GM12878 (cell line): ENCODE measurements around the gene ELP6. TPM values are rescaled to one million over a fixed set of nuclear protein-coding genes. Genes with fewer than 3 reads are reported as not detected.

Experiments used
- ATAC-seq: fragments of 200-7000 bp; cut with Tn5 transposase; 3 replicates; pipeline ENCODE4 v1.9.1; 2020; ENCODE audit warnings: mild to moderate bottlenecking, moderate library complexity
- BruUV-seq: library from RNA; stranded (reverse); fragments of 400-500 nt; replicated peaks from 2 replicates; lab custom pipeline; 2021; lab: Mats Ljungman, UMichigan
- CTCF ChIA-PET: fragments of 300-600 bp; sonication (Branson Sonifier 250); formaldehyde crosslinking; extraction: SDS; loops from one replicate; lab custom pipeline; 2021; ENCODE audit warnings: inconsistent platforms; lab: Yijun Ruan, JAX
- POLR2A ChIA-PET: fragments of 350-600 bp; formaldehyde crosslinking; extraction: SDS; loops from one replicate; lab custom pipeline; 2021; ENCODE audit warnings: inconsistent platforms; lab: Charles Lee
- RAD21 ChIA-PET: fragments of 300-600 bp; sonication (Branson Sonifier 250); formaldehyde crosslinking; loops from one replicate; lab custom pipeline; 2023; ENCODE audit warnings: antibody characterized with exemption; ENCODE audit not compliant: unreplicated experiment; lab: Charles Lee
- SMC1A ChIA-PET: fragments of 300-600 bp; sonication (Branson Sonifier 250); formaldehyde crosslinking; loops from one replicate; lab custom pipeline; 2023; ENCODE audit not compliant: unreplicated experiment, uncharacterized antibody; lab: Charles Lee
- DNase-seq: peaks from one replicate; pipeline ENCODE4 v3.0.0-alpha.2; 2011; ENCODE audit warnings: low read depth, low spot score
- FAIRE-seq: peaks from 3 replicates; lab custom pipeline; 2011; peaks lifted over from hg19 to GRCh38; lab: Jason Lieb, UNC
- H2AFZ ChIP-seq: 2 replicates; pipeline ENCODE4 v1.6.0; 2011; ENCODE audit warnings: low read depth, low read length, control low read depth; ENCODE audit not compliant: control insufficient read depth
- H3K27ac ChIP-seq: 2 replicates; pipeline ENCODE4 v1.5.1; 2011; ENCODE audit warnings: control low read depth; ENCODE audit not compliant: control insufficient read depth, insufficient read depth
- H3K27me3 ChIP-seq, 2 experiments: replicated peaks in 1 of 2; 2 replicates each; pipeline versions ENCODE4 v1.6.0 to v1.6.1; 2011; ENCODE audit warnings: low read length in 1 of 2; ENCODE audit not compliant: control insufficient read depth in 2 of 2, insufficient read depth in 2 of 2
- H3K36me3 ChIP-seq, 2 experiments: 2 replicates each; pipeline ENCODE4 v1.5.1; 2011; ENCODE audit warnings: low read length in 1 of 2; ENCODE audit not compliant: control insufficient read depth in 2 of 2, insufficient read depth in 2 of 2
- H3K4me1 ChIP-seq: 2 replicates; pipeline ENCODE4 v1.6.1; 2011; ENCODE audit warnings: mild to moderate bottlenecking, low read length, moderate library complexity, mixed read lengths; ENCODE audit not compliant: control insufficient read depth, insufficient read depth
- H3K4me2 ChIP-seq: 2 replicates; pipeline ENCODE4 v1.6.0; 2011; ENCODE audit warnings: control low read depth; ENCODE audit not compliant: control insufficient read depth, insufficient read depth
- H3K4me3 ChIP-seq: fragments of 200-600 bp; sonication (generic); 2 replicates; pipeline ENCODE4 v1.5.1; 2016
- H3K79me2 ChIP-seq: 2 replicates; pipeline ENCODE4 v1.6.0; 2011; ENCODE audit warnings: low read length; ENCODE audit not compliant: control insufficient read depth, insufficient read depth
- H3K9ac ChIP-seq: 2 replicates; pipeline ENCODE4 v1.8.0; 2011; ENCODE audit warnings: low read length, control low read depth, mixed read lengths; ENCODE audit not compliant: control insufficient read depth, insufficient read depth
- H3K9me3 ChIP-seq: replicated peaks from 3 replicates; pipeline ENCODE4 v1.5.1; 2011; ENCODE audit warnings: mild to moderate bottlenecking, low read length; ENCODE audit not compliant: control insufficient read depth, insufficient read depth
- H4K20me1 ChIP-seq: 2 replicates; pipeline ENCODE4 v1.6.0; 2011; ENCODE audit not compliant: control insufficient read depth, insufficient read depth
- CBFB ChIP-seq: IDR thresholded peaks from 2 replicates; pipeline ENCODE4 v1.6.1; 2016; ENCODE audit warnings: antibody characterized with exemption, low read depth
- EED ChIP-seq: sonication (generic); IDR thresholded peaks from 2 replicates; pipeline ENCODE4 v1.6.1; 2016; ENCODE audit warnings: antibody characterized with exemption, low read depth
- EGR1 ChIP-seq, 2 experiments: IDR thresholded peaks; 1 replicate in 1 of 2; 2 replicates in 1 of 2; pipeline ENCODE4 v1.6.1; 2011 to 2012; ENCODE audit warnings: low read depth in 2 of 2, low read length in 2 of 2, borderline replicate concordance in 1 of 2, mild to moderate bottlenecking in 1 of 2, moderate library complexity in 1 of 2
- EZH2 ChIP-seq: IDR thresholded peaks from 2 replicates; pipeline ENCODE4 v1.6.1; 2012; ENCODE audit warnings: low read depth, mild to moderate bottlenecking, control low read depth, inconsistent platforms, low read length, borderline replicate concordance; ENCODE audit not compliant: control insufficient read depth
- GATAD2B ChIP-seq: fragments of 450-650 bp; conservative IDR thresholded peaks from 2 replicates; pipeline ENCODE4 v1.6.1; 2017; ENCODE audit warnings: low read depth, mild to moderate bottlenecking, moderate library complexity
- HCFC1 ChIP-seq: fragments of 150-350 bp; IDR thresholded peaks from 2 replicates; pipeline ENCODE4 v1.6.1; 2014; ENCODE audit warnings: low read length
- HDGF ChIP-seq: fragments of 450-650 bp; IDR thresholded peaks from 2 replicates; pipeline ENCODE4 v1.6.1; 2016; ENCODE audit warnings: antibody characterized with exemption
- NRF1 ChIP-seq: conservative IDR thresholded peaks from 2 replicates; pipeline ENCODE4 v1.6.1; 2011; ENCODE audit warnings: mild to moderate bottlenecking, low read depth, low read length, improper control_type of control experiment
- RAD51 ChIP-seq: fragments of 450-650 bp; IDR thresholded peaks from 2 replicates; pipeline ENCODE4 v1.6.1; 2016; ENCODE audit warnings: moderate library complexity, mild to moderate bottlenecking, inconsistent platforms
- RFX5 ChIP-seq: IDR thresholded peaks from 2 replicates; pipeline ENCODE4 v1.6.1; 2011; ENCODE audit warnings: low read depth, low read length, improper control_type of control experiment
- TBL1XR1 ChIP-seq: IDR thresholded peaks from 2 replicates; pipeline ENCODE4 v1.6.1; 2012; ENCODE audit warnings: low read depth, low read length, improper control_type of control experiment
- TCF7 ChIP-seq: IDR thresholded peaks from 2 replicates; pipeline ENCODE4 v1.6.1; 2014; ENCODE audit warnings: antibody characterized with exemption, borderline replicate concordance
- YY1 ChIP-seq: IDR thresholded peaks from 2 replicates; pipeline ENCODE4 v1.6.1; 2011; ENCODE audit warnings: low read depth, mild to moderate bottlenecking, low read length
- ZSCAN29 ChIP-seq: fragments of 450-650 bp; IDR thresholded peaks from 2 replicates; pipeline ENCODE4 v1.6.1; 2017; ENCODE audit warnings: mild to moderate bottlenecking, moderate library complexity
- WGBS: methylation state at CpG from one replicate; pipeline ENCODE4 v1.1.6; 2016; ENCODE audit warnings: low lambda C conversion rate; ENCODE audit not compliant: insufficient replicate concordance, insufficient coverage; ENCODE audit errors: missing lambda C conversion rate; 5-methylcytosine and 5-hydroxymethylcytosine counted together
- in situ Hi-C: fragments of 300-500 bp; cut with MboI; formaldehyde crosslinking; loops from 9 replicates; pipeline ENCODE4 v1.14.3; 2018; ENCODE audit warnings: mixed read lengths
- intact Hi-C: fragments of 100-400 bp; cut with micrococcal nuclease; formaldehyde crosslinking; loops from one replicate; pipeline ENCODE4 v1.14.2; 2022; ENCODE audit not compliant: unreplicated experiment
- polyA plus RNA-seq, 11 experiments: library from polyadenylated mRNA; depleted of rRNA in 4 of 11; unstranded in 6 of 11; stranded (reverse) in 5 of 11; fragments of >200 nt; fragmentation: Nextera tagmentation in 4 of 11; fragmentation: Illumina TruSeq in 1 of 11; extraction: Ambion mirVana in 4 of 11; extraction: Trizol in 1 of 11; gene quantifications; 1 replicate in 1 of 11; 2 replicates in 10 of 11; pipeline versions ENCODE4 v1.2.1 to v1.2.3, GENCODE V29; 2011 to 2016; ENCODE audit warnings: inconsistent platforms in 2 of 11, missing spikeins in 2 of 11, low read depth in 1 of 11
- total RNA-seq, 4 experiments: library from RNA; depleted of rRNA in 3 of 4; stranded (reverse); fragments of >200 nt in 3 of 4; fragmentation: Illumina TruSeq in 1 of 4; extraction: Trizol in 1 of 4; gene quantifications; 2 replicates each; pipeline versions ENCODE4 v1.2.1 to v1.2.3, GENCODE V29; 2013 to 2021
- TF ChIP-seq, protein P1 (sequence below): fragments of 150-350 bp; IDR thresholded peaks from 2 replicates; pipeline ENCODE4 v1.6.1; 2014; ENCODE audit warnings: mild to moderate bottlenecking, low read depth, low read length
- TF ChIP-seq, protein P2 (sequence below): IDR thresholded peaks from 2 replicates; pipeline ENCODE4 v1.6.1; 2011; ENCODE audit warnings: low read depth, mild to moderate bottlenecking, low read length, moderate library complexity, borderline replicate concordance; ENCODE audit errors: extremely low read depth

Gene ELP6
- total and polyA plus RNA-seq, 10 of the 15 experiments (the other 5 are each of a cell fraction or from before 2014, with no cell fraction given): 39.5 to 83.3 (median 50.2) TPM

DNA sequence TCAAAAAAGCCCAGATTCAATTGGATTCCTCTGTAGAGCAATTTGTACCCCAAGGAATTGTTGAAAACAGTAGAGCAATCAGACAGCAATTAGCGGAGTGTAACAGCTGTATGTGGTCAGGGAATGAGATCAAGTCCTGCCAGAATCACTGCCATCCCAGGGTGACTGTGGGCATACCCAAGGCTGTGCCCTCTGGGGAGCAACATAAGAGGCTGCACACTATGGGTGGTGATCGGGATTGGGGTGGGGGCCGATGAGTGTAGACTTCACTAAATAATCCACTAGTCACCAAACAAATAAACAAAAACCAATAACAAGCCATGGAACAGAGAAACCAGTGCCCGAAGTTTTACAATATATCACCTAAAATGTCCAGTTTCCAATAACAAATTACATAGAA lies 12.1 kb upstream of the ELP6 start:
- RAD21 ChIA-PET: interaction anchor here (0.9 kb wide), 1 partner anchor 263 kb away, joined by 3 read pairs; no protein-coding TSS in a partner anchor
- no peak overlapping the region for H3K27ac ChIP-seq
- DNase-seq: no peak
- 42% methylated on average over 4 of the region's 4 CpGs for WGBS
- H3K4me3 ChIP-seq: no peak overlapping the region
- H3K27me3 ChIP-seq: no peaks in the 10 kb centered on the region; a peak in 1 of 4 replicates
- no peaks in the 10 kb centered on the region for H3K79me2 ChIP-seq
- intact Hi-C loops: loop anchor here (10.0 kb wide), 2 partner anchors 129 to 629 kb away; no protein-coding TSS in a partner anchor
- H4K20me1 ChIP-seq: no peaks in the 10 kb centered on the region
- H2AFZ ChIP-seq: no peak overlapping the region
- no TSS peak for BruUV-seq
- in situ Hi-C loops: loop anchor here (10.0 kb wide), 1 partner anchor 629 kb away; no protein-coding TSS in a partner anchor
- CTCF ChIA-PET: interaction anchor here (0.6 kb wide), 1 partner anchor 307 kb away, joined by 4 read pairs; no protein-coding TSS in a partner anchor
- SMC1A ChIA-PET: no interaction called here
- no peak for FAIRE-seq
- no peak overlapping the region for H3K9ac ChIP-seq
- no peak overlapping the region for H3K4me2 ChIP-seq
- POLR2A ChIA-PET: interaction anchor here (0.7 kb wide), 1 partner anchor 11 kb away, joined by 5 read pairs; no protein-coding TSS in a partner anchor
- no peaks in the 10 kb centered on the region for H3K36me3 ChIP-seq
- H3K4me1 ChIP-seq: peaks cover 6% of the 10 kb centered on the region; the same call in 1 of the 2 replicates
- ATAC-seq: no peak
- H3K9me3 ChIP-seq: no peaks in the 10 kb centered on the region
- TF ChIP-seq EZH2: no peak
- TF ChIP-seq TBL1XR1: no peak
- no peak for TF ChIP-seq YY1
- no peak for TF ChIP-seq EGR1 (IDR thresholded peaks at IDR 0.05; ENCODE audit: borderline replicate concordance in 1 of 2, low read depth in 2 of 2, low read length in 2 of 2)
- no peak for TF ChIP-seq TCF7
- TF ChIP-seq RAD51: no peak
- TF ChIP-seq CBFB: no peak
- no peak for TF ChIP-seq ZSCAN29
- TF ChIP-seq NRF1: no peak
- TF ChIP-seq HDGF: no peak
- no peak for TF ChIP-seq RFX5
- TF ChIP-seq, protein P1, sequence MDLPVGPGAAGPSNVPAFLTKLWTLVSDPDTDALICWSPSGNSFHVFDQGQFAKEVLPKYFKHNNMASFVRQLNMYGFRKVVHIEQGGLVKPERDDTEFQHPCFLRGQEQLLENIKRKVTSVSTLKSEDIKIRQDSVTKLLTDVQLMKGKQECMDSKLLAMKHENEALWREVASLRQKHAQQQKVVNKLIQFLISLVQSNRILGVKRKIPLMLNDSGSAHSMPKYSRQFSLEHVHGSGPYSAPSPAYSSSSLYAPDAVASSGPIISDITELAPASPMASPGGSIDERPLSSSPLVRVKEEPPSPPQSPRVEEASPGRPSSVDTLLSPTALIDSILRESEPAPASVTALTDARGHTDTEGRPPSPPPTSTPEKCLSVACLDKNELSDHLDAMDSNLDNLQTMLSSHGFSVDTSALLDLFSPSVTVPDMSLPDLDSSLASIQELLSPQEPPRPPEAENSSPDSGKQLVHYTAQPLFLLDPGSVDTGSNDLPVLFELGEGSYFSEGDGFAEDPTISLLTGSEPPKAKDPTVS: no peak
- no peak for TF ChIP-seq HCFC1
- TF ChIP-seq EED: no peak
- TF ChIP-seq, protein P2, sequence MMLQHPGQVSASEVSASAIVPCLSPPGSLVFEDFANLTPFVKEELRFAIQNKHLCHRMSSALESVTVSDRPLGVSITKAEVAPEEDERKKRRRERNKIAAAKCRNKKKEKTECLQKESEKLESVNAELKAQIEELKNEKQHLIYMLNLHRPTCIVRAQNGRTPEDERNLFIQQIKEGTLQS: no peak
- TF ChIP-seq GATAD2B: no peak
